ENCODE measurements around the gene CTF1.

The CTF1 gene

DNA sequence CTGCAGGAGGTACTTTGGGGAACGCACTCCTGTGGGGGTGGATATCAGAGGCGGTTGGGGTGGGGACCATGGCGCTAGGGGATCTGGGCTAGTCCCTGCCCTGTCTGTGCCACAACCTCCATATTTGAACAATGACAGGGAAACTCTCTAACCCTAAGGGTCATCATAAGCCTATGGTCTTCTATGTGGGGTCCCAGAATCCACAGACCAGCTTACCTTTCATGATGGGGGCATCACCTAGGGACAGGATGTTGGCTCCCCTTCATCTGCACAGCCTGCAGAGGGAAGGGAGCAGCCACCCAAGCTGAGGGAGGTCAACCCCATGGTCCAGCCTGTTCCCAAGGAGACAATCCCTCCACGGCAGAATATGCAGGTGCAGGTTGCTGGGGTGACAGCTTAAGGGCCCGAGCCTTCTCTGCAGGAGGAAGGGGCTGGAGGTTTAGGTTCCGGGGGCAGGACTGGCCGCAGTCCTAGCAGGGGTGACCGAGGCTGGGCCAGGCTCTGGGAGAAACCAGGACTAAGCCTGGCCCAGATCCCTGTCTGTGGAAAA is 54.2 kb downstream of the CTF1 start:
- no peak overlapping the region for H3K4me3 ChIP-seq (ENCODE audit: low read depth, low read length)
- DNase-seq (ENCODE audit: low read depth), result no peak
- TF ChIP-seq, protein P1, sequence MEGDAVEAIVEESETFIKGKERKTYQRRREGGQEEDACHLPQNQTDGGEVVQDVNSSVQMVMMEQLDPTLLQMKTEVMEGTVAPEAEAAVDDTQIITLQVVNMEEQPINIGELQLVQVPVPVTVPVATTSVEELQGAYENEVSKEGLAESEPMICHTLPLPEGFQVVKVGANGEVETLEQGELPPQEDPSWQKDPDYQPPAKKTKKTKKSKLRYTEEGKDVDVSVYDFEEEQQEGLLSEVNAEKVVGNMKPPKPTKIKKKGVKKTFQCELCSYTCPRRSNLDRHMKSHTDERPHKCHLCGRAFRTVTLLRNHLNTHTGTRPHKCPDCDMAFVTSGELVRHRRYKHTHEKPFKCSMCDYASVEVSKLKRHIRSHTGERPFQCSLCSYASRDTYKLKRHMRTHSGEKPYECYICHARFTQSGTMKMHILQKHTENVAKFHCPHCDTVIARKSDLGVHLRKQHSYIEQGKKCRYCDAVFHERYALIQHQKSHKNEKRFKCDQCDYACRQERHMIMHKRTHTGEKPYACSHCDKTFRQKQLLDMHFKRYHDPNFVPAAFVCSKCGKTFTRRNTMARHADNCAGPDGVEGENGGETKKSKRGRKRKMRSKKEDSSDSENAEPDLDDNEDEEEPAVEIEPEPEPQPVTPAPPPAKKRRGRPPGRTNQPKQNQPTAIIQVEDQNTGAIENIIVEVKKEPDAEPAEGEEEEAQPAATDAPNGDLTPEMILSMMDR (IDR thresholded peaks at IDR 0.05; ENCODE audit: control insufficient read depth, extremely low read depth, insufficient read depth), result no peak

DNA sequence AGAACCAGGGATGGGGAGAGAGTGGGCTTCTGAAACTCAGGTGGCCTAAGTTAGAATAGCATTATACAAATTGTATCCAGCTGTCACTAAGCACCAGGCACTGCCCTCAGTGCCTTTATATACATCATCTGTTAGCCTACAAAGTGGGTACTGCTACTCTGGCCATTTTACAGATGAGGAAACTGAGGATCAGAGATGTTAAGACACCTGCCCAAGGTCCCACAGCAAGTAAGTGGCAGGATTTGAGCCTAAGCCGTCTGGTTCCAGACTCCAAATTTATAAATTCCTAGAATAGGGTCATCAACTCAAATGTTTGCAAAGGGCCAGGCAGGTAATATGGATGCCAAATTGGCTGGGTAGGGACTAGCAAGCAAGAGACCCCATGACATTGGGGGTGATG is 54.8 kb downstream of the CTF1 start:
- TF ChIP-seq, protein P1 (IDR thresholded peaks at IDR 0.05; ENCODE audit: control insufficient read depth, extremely low read depth, insufficient read depth), result no peak
- DNase-seq (ENCODE audit: low read depth), result no peak
- no peak overlapping the region for H3K4me3 ChIP-seq (ENCODE audit: low read depth, low read length)

DNA sequence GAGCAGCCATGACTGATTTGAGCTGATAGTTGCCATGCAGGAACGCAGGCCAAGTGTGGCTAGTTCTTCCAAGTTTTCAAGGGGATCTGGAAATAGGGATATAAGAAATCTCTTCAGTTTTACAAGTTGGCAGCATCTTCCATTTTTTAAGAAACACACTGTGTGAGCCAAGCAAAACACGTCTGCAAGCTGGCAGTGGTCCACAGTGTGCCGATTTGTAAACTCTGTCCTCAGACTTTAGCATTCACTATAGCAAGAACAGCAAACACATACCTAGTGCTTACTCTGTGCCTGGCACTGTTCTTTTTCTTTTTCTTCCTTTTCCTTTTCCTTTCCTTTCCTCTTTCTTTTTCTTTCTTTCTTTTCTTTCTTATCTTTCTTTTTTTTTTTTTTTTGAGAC is 55.3 kb downstream of the CTF1 start:
- TF ChIP-seq, protein P1 (IDR thresholded peaks at IDR 0.05; ENCODE audit: control insufficient read depth, extremely low read depth, insufficient read depth), result no peak
- H3K4me3 ChIP-seq (ENCODE audit: low read depth, low read length), result no peak overlapping the region
- DNase-seq (ENCODE audit: low read depth), result peak; percentile 81

DNA sequence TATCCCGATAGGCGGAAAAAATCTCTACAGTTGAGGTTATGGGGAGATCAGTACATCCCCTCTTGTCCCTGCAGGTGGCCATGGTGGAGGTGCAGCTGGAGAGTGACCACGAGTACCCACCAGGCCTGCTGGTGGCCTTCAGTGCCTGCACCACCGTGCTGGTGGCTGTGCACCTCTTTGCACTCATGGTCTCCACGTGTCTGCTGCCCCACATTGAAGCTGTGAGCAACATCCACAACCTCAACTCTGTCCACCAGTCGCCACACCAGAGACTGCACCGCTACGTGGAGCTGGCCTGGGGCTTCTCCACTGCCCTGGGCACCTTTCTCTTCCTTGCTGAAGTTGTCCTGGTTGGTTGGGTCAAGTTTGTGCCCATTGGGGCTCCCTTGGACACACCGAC is 56.7 kb downstream of the CTF1 start:
- H3K4me3 ChIP-seq (ENCODE audit: low read depth, low read length), result no peak overlapping the region
- DNase-seq (ENCODE audit: low read depth), result no peak
- TF ChIP-seq, protein P1 (IDR thresholded peaks at IDR 0.05; ENCODE audit: control insufficient read depth, extremely low read depth, insufficient read depth), result no peak

Measured in LNCaP clone FGC (cell line).